GM23248 (cell line): Measurements from ENCODE around the gene HNRNPUL2.

ENCODE experiments used
- EZH2 ChIP-seq: fragments of 200-600 bp; sonication (generic); IDR thresholded peaks from 2 replicates; pipeline ENCODE4 v1.6.1; 2018; ENCODE audit warnings: antibody characterized with exemption, mild to moderate bottlenecking; ENCODE audit not compliant: insufficient read depth, poor library complexity, severe bottlenecking
- EZH2phosphoT487 ChIP-seq: fragments of 200-600 bp; sonication (generic); IDR thresholded peaks from 2 replicates; pipeline ENCODE4 v1.6.1; 2018; ENCODE audit warnings: antibody characterized with exemption, moderate library complexity, mild to moderate bottlenecking, low read depth; ENCODE audit not compliant: insufficient read depth

- TF ChIP-seq EZH2 (no peak), EZH2phosphoT487 (no peak)
Observed at GRCh38 chr11:62726156-62726914, 922 bp downstream of the HNRNPUL2 start.
